ENCODE measurements around the gene ADAM10. TPM values are rescaled to one million over a fixed set of nuclear protein-coding genes. Genes with fewer than 3 reads are reported as not detected.

Gene ADAM10
- total RNA-seq, 1 experiment from 2014 or later, result 133 TPM

GRCh38 chr15:58551084-58551763, 198.3 kb downstream of the ADAM10 start:
- Mint-ChIP-seq H3K9me3 (no peaks in the 10 kb centered on the region), H3K4me3 (no peak overlapping the region), H3K36me3 (no peaks in the 10 kb centered on the region), H3K27ac (no peak overlapping the region), H3K27me3 (ENCODE audit: low read depth) (no peaks in the 10 kb centered on the region), H3K4me1 (peaks cover 17% of the 10 kb centered on the region)
- DNase-seq (ENCODE audit: low spot score) (no peak), ATAC-seq (no peak)
- ChIA-PET CTCF (no interaction called here), POLR2A (no interaction called here)
- TF ChIP-seq EMX1 (CRISPR knock-in tag; IDR thresholded peaks at IDR 0.05) (no peak), ZBTB43 (CRISPR knock-in tag; IDR thresholded peaks at IDR 0.05) (no peak), FOXK1 (CRISPR knock-in tag; IDR thresholded peaks at IDR 0.05) (no peak), KAT7 (CRISPR knock-in tag; IDR thresholded peaks at IDR 0.05; ENCODE audit: borderline replicate concordance) (no peak), ZNF263 (CRISPR knock-in tag; IDR thresholded peaks at IDR 0.05; ENCODE audit: low read depth) (no peak), RELA (CRISPR knock-in tag; IDR thresholded peaks at IDR 0.05; ENCODE audit: borderline replicate concordance) (no peak), CREB1 (CRISPR knock-in tag; IDR thresholded peaks at IDR 0.05) (no peak), TCF7 (CRISPR knock-in tag; IDR thresholded peaks at IDR 0.05; ENCODE audit: low read depth) (no peak), CBFB (CRISPR knock-in tag; IDR thresholded peaks at IDR 0.05; ENCODE audit: low read depth) (no peak), SMAD3 (CRISPR knock-in tag; IDR thresholded peaks at IDR 0.05; ENCODE audit: borderline replicate concordance) (no peak), STAT6 (CRISPR knock-in tag; conservative IDR thresholded peaks at IDR 0.05; ENCODE audit: low read depth) (no peak), E2F5 (CRISPR knock-in tag; IDR thresholded peaks at IDR 0.05) (no peak), AR (CRISPR knock-in tag; IDR thresholded peaks at IDR 0.05) (no peak), FOXP1 (CRISPR knock-in tag; IDR thresholded peaks at IDR 0.05; ENCODE audit: borderline replicate concordance) (no peak)
- TF ChIP-seq, protein P1, sequence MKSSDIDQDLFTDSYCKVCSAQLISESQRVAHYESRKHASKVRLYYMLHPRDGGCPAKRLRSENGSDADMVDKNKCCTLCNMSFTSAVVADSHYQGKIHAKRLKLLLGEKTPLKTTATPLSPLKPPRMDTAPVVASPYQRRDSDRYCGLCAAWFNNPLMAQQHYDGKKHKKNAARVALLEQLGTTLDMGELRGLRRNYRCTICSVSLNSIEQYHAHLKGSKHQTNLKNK (CRISPR knock-in tag; IDR thresholded peaks at IDR 0.05), result no peak

GRCh38 chr15:58549785-58550074, 199.8 kb downstream of the ADAM10 start:
- H3K9me3 Mint-ChIP-seq, result no peaks in the 10 kb centered on the region
- DNase-seq (ENCODE audit: low spot score) (no peak), ATAC-seq (no peak)
- CTCF ChIA-PET, result interaction anchor here (1.3 kb wide), 1 partner anchor 322 kb away, joined by 4 read pairs; no protein-coding TSS in a partner anchor
- H3K36me3 Mint-ChIP-seq, result no peaks in the 10 kb centered on the region
- no peak overlapping the region for H3K27ac Mint-ChIP-seq
- no peaks in the 10 kb centered on the region for H3K27me3 Mint-ChIP-seq (ENCODE audit: low read depth)
- H3K4me3 Mint-ChIP-seq, result no peak overlapping the region
- POLR2A ChIA-PET, result no interaction called here
- H3K4me1 Mint-ChIP-seq, result peaks cover 13% of the 10 kb centered on the region
- TF ChIP-seq ZNF232 (CRISPR knock-in tag; IDR thresholded peaks at IDR 0.05) (no peak), ETV6 (CRISPR knock-in tag; IDR thresholded peaks at IDR 0.05) (no peak), ARID4B (CRISPR knock-in tag; IDR thresholded peaks at IDR 0.05; ENCODE audit: borderline replicate concordance) (no peak), ESRRA (CRISPR knock-in tag; IDR thresholded peaks at IDR 0.05; ENCODE audit: borderline replicate concordance) (no peak), NR2C2 (CRISPR knock-in tag; IDR thresholded peaks at IDR 0.05) (no peak), FOXK1 (CRISPR knock-in tag; IDR thresholded peaks at IDR 0.05) (no peak)
